Measurements from ENCODE around the gene RHBG. TPM values are rescaled to one million over a fixed set of nuclear protein-coding genes. Genes with fewer than 3 reads are reported as not detected.

Gene RHBG
- total and polyA plus RNA-seq, 2 experiments from 2014 or later, result 3.3 to 11.9 TPM

DNA sequence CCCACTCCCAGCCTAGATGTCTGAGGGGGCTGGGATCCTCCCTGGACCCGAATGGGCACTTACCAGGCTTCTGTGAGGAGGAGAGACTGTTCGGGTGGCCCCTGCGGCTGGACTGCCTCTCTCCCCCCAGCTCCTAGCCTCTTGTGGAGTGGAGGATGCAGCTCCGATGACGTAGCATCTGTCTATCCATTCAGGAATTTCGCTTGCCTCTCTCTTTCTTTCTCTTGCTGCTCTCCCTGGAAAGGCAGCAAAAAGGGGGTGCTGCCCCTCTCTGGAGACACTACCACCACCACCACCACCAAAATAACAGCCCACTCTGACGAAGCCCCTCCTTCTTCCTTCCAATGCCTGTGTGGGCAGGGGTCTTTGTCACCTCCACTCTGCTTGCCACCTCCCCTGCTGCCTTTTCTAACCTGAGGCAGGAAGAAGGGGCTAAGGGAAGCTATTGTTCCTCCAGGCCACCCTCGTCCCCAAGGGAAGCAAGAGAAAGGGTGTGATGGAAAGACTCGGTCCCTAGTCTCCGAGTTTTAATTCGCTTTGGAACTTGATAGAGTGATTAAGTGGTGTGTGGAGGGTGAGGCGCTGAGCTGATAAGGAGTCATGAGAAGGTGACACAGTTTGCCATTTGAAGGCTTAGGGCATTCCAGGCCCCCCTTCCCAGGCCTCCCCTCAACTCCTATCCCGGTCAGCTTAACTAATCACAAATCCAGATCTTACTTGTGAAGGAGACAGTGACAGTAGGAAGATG lies 60.5 kb downstream of the RHBG start:
- no peaks in the 10 kb centered on the region for H3K36me3 ChIP-seq (replicated peaks; ENCODE audit: insufficient read depth, low read depth)
- no peak overlapping the region for H3K4me3 ChIP-seq
- H3K79me2 ChIP-seq, result no peaks in the 10 kb centered on the region
- no peaks in the 10 kb centered on the region for H3K9me3 ChIP-seq (ENCODE audit: low read depth)
- H3K4me1 ChIP-seq (ENCODE audit: insufficient read depth), result no peaks in the 10 kb centered on the region
- H4K20me1 ChIP-seq (ENCODE audit: insufficient read depth, poor library complexity, severe bottlenecking), result no peaks in the 10 kb centered on the region
- no peak overlapping the region for H3K27ac ChIP-seq
- no peaks in the 10 kb centered on the region for H3K9me2 ChIP-seq (replicated peaks; ENCODE audit: insufficient read depth)
- H3K4me2 ChIP-seq, result no peak overlapping the region
- no peak overlapping the region for H2AFZ ChIP-seq
- TF ChIP-seq EZH2phosphoT487 (IDR thresholded peaks at IDR 0.05; ENCODE audit: low read depth, severe bottlenecking, unreplicated experiment), result no peak
- TF ChIP-seq EZH2 (IDR thresholded peaks at IDR 0.05; ENCODE audit: borderline replicate concordance), result peak; percentile 31
- no peak for DNase-seq (ENCODE audit: low spot score)
- H3K27me3 ChIP-seq, result peaks cover 100% of the 10 kb centered on the region
- WGBS (ENCODE audit: low lambda C conversion rate, missing lambda C conversion rate), result 6% methylated on average over 13 of the region's 13 CpGs

DNA sequence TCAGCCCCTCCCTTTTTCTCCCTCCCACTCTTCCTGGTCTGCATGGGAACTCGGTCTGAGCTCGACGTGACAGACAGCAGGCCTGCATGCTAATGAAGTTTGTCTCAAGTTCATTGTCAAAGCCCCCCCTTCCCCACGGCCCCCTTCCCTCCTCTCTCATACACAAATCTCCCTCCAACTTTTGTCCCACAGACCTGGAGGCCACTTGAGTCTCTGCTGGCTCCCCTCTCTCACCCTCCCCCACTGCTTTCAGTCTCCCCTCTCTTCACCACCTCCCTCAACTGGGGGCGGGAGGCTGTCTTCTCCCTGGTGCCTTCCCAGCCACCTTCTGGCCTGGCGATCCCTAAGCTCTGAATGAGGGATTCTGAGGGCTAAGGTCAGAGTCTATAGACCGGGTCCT lies 61.3 kb downstream of the RHBG start:
- Histone ChIP-seq H3K9me3 (ENCODE audit: low read depth) (no peaks in the 10 kb centered on the region), H3K4me1 (ENCODE audit: insufficient read depth) (peaks cover under 1% of the 10 kb centered on the region), H3K79me2 (no peaks in the 10 kb centered on the region), H3K27me3 (peaks cover 100% of the 10 kb centered on the region), H3K9me2 (replicated peaks; ENCODE audit: insufficient read depth) (no peaks in the 10 kb centered on the region), H3K36me3 (replicated peaks; ENCODE audit: insufficient read depth, low read depth) (no peaks in the 10 kb centered on the region), H3K27ac (no peak overlapping the region), H4K20me1 (ENCODE audit: insufficient read depth, poor library complexity, severe bottlenecking) (no peaks in the 10 kb centered on the region), H3K4me2 (no peak overlapping the region), H3K4me3 (no peak overlapping the region), H2AFZ (no peak overlapping the region)
- no peak for DNase-seq (ENCODE audit: low spot score)
- 0% methylated on average over 3 of the region's 7 CpGs for WGBS (ENCODE audit: low lambda C conversion rate, missing lambda C conversion rate)
- TF ChIP-seq EZH2 (IDR thresholded peaks at IDR 0.05; ENCODE audit: borderline replicate concordance), result no peak
- TF ChIP-seq, protein P1, sequence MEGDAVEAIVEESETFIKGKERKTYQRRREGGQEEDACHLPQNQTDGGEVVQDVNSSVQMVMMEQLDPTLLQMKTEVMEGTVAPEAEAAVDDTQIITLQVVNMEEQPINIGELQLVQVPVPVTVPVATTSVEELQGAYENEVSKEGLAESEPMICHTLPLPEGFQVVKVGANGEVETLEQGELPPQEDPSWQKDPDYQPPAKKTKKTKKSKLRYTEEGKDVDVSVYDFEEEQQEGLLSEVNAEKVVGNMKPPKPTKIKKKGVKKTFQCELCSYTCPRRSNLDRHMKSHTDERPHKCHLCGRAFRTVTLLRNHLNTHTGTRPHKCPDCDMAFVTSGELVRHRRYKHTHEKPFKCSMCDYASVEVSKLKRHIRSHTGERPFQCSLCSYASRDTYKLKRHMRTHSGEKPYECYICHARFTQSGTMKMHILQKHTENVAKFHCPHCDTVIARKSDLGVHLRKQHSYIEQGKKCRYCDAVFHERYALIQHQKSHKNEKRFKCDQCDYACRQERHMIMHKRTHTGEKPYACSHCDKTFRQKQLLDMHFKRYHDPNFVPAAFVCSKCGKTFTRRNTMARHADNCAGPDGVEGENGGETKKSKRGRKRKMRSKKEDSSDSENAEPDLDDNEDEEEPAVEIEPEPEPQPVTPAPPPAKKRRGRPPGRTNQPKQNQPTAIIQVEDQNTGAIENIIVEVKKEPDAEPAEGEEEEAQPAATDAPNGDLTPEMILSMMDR (IDR thresholded peaks at IDR 0.05; ENCODE audit: poor library complexity), result no peak
- TF ChIP-seq EZH2phosphoT487 (IDR thresholded peaks at IDR 0.05; ENCODE audit: low read depth, severe bottlenecking, unreplicated experiment), result no peak

DNA sequence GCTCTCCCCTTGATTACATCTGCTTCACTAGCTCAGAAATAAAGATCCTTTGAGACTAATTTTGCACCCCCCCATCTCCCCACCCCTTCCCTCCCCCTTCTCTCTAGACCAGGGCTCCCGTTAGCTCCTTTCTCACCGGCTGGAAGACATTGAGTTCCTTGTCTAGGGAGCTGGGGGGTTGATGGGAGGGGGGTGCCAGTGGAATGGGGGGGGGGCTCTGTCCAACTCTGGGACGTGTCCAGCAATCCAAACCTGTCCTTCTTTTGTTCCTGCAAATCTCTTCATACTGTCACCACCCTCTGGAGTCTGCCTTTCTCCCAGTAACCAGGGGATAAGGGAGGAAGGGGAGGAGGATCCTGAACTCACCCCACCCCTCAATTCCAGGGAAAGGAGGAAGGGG lies 61.9 kb downstream of the RHBG start:
- no peak for DNase-seq (ENCODE audit: low spot score)
- Histone ChIP-seq H3K9me2 (replicated peaks; ENCODE audit: insufficient read depth) (no peaks in the 10 kb centered on the region), H3K4me2 (no peak overlapping the region), H4K20me1 (ENCODE audit: insufficient read depth, poor library complexity, severe bottlenecking) (no peaks in the 10 kb centered on the region), H3K27ac (no peak overlapping the region), H3K9me3 (ENCODE audit: low read depth) (no peaks in the 10 kb centered on the region), H3K36me3 (replicated peaks; ENCODE audit: insufficient read depth, low read depth) (no peaks in the 10 kb centered on the region), H3K4me3 (no peak overlapping the region), H3K79me2 (no peaks in the 10 kb centered on the region), H2AFZ (no peak overlapping the region), H3K27me3 (peaks cover 100% of the 10 kb centered on the region), H3K4me1 (ENCODE audit: insufficient read depth) (peaks cover 6% of the 10 kb centered on the region)
- WGBS (ENCODE audit: low lambda C conversion rate, missing lambda C conversion rate), result 0% methylated on average over 2 of the region's 3 CpGs
- no peak for TF ChIP-seq EZH2phosphoT487 (IDR thresholded peaks at IDR 0.05; ENCODE audit: low read depth, severe bottlenecking, unreplicated experiment)
- TF ChIP-seq EZH2 (IDR thresholded peaks at IDR 0.05; ENCODE audit: borderline replicate concordance), result no peak
- TF ChIP-seq, protein P1 (IDR thresholded peaks at IDR 0.05; ENCODE audit: poor library complexity), result no peak

- TF ChIP-seq EZH2phosphoT487 (IDR thresholded peaks at IDR 0.05; ENCODE audit: low read depth, severe bottlenecking, unreplicated experiment), result no peak
- TF ChIP-seq, protein P1 (IDR thresholded peaks at IDR 0.05; ENCODE audit: poor library complexity), result no peak
- TF ChIP-seq EZH2 (IDR thresholded peaks at IDR 0.05; ENCODE audit: borderline replicate concordance), result no peak
- no peak overlapping the region for H3K27ac ChIP-seq
- H3K9me2 ChIP-seq (replicated peaks; ENCODE audit: insufficient read depth), result no peaks in the 10 kb centered on the region
- no peaks in the 10 kb centered on the region for H3K36me3 ChIP-seq (replicated peaks; ENCODE audit: insufficient read depth, low read depth)
- H3K4me1 ChIP-seq (ENCODE audit: insufficient read depth), result peaks cover 11% of the 10 kb centered on the region
- 45% methylated on average over 4 of the region's 4 CpGs for WGBS (ENCODE audit: low lambda C conversion rate, missing lambda C conversion rate)
- no peak for DNase-seq (ENCODE audit: low spot score)
- no peaks in the 10 kb centered on the region for H3K9me3 ChIP-seq (ENCODE audit: low read depth)
- H4K20me1 ChIP-seq (ENCODE audit: insufficient read depth, poor library complexity, severe bottlenecking), result no peaks in the 10 kb centered on the region
- H3K79me2 ChIP-seq, result no peaks in the 10 kb centered on the region
- no peak overlapping the region for H3K4me2 ChIP-seq
- peaks cover 98% of the 10 kb centered on the region for H3K27me3 ChIP-seq
- no peak overlapping the region for H2AFZ ChIP-seq
- H3K4me3 ChIP-seq, result no peak overlapping the region
Measured at GRCh38 chr1:156431366-156431765, 62.4 kb downstream of the RHBG start.

Measured in hepatocyte (in vitro differentiated cells).